NCI-H2196 (cell line): ENCODE results near the gene CIAPIN1.
"Not testable (repeated sequence)": the region's sequence is repeated elsewhere in the genome, so short reads cannot be mapped to it uniquely, and the experiment has no call there.

Experiments used
- DNase-seq: peaks from one replicate; lab custom pipeline; 2025; ENCODE audit not compliant: unreplicated experiment; lab: John Stamatoyannopoulos, UW

CIAPIN1 gene

GRCh38 chr16:57444711-57445110, 2.5 kb downstream of the CIAPIN1 start:
- no peak for DNase-seq

- not testable (repeated sequence) for DNase-seq
Measured at GRCh38 chr16:57440551-57440950, 6.6 kb downstream of the CIAPIN1 start.

DNA sequence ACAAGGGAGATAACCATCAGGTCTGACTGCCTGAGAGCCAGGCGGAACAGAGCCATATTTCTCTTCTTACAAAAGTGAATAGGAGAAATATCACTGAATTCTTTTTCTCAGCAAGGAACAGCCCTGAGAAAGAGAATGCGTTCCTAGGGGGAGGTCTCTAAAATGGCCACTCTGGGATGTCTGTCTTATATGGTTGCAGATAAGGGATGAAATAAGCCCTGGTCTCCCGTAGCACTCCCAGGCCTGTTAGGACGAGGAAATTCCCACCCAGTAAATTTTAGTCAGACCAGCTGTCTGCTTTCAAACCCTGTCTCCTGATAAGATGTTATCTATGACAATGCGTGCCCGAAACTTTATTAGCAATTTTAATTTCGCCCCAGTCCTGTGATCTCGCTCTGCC, 7.2 kb downstream of the CIAPIN1 start:
- not testable (repeated sequence) for DNase-seq

- DNase-seq: no peak
Measured at GRCh38 chr16:57435838-57436237, 11.3 kb downstream of the CIAPIN1 start.

- no peak for DNase-seq
Measured at GRCh38 chr16:57434003-57434402, 13.2 kb downstream of the CIAPIN1 start.

DNA sequence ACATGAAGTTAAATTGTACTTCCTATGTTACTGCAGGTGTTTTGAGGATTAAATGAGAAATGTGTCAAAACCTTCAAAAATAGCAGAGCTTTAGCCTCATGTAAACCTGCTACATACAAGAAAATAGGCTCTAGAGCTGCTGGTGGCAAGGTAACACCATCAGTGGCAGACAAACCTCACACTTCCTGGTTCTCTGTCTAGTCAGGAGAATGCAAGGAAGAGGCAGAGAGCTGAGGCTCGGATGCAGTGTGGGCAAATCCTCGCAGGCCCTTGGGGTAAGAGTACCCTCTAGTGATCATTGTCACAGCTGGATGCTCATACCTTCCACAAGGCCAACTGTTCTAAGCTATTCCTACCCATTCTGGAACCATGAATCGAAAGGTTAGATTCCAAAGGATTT, 14.2 kb downstream of the CIAPIN1 start:
- DNase-seq: no peak

GRCh38 chr16:57432505-57432904, 14.7 kb downstream of the CIAPIN1 start:
- no peak for DNase-seq

DNA sequence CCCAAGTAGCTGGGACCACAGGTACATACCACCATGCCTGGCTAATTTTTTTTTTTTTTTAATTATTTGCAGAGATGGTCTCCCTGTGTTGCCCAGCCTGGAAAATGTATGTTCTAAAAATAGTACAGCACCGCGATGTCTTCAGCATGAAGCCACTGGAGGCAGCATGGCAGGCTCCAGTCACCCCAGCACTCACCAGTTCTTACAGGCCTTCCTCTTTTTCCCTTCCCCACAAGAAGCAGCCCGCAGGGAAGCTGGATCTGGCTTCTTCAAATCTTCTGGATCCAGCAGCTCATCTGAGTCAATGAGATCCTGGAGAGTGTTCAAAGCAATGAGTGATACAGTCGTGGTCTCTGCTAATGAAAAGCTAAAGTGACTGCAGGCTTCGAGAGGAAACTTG, 16.2 kb downstream of the CIAPIN1 start:
- no peak for DNase-seq

DNA sequence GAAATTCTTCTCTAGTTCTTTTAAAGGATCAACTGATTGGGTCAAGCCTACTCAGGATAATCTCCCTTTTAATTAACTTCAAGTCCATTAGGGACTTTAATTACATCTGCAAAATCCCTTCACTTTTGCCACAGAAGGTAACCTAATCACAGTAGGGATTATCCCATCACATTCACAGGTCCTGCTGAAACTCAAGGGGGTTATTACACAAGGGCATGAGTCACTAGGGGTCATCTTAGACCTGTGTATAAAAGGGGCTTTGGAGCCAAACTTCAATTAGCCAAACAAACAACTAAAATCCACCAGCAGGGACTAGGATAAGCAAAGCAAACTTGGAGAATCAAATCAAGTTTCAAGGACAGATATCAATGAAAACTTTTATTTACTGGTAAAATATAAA, 19.4 kb downstream of the CIAPIN1 start:
- no peak for DNase-seq

GRCh38 chr16:57427307-57427706, 19.9 kb downstream of the CIAPIN1 start:
- no peak for DNase-seq

- no peak for DNase-seq
Measured at GRCh38 chr16:57426356-57426755, 20.8 kb downstream of the CIAPIN1 start.

GRCh38 chr16:57424583-57424982, 22.6 kb downstream of the CIAPIN1 start:
- no peak for DNase-seq

- no peak for DNase-seq
Measured at GRCh38 chr16:57423152-57423551, 24.0 kb downstream of the CIAPIN1 start.

DNA sequence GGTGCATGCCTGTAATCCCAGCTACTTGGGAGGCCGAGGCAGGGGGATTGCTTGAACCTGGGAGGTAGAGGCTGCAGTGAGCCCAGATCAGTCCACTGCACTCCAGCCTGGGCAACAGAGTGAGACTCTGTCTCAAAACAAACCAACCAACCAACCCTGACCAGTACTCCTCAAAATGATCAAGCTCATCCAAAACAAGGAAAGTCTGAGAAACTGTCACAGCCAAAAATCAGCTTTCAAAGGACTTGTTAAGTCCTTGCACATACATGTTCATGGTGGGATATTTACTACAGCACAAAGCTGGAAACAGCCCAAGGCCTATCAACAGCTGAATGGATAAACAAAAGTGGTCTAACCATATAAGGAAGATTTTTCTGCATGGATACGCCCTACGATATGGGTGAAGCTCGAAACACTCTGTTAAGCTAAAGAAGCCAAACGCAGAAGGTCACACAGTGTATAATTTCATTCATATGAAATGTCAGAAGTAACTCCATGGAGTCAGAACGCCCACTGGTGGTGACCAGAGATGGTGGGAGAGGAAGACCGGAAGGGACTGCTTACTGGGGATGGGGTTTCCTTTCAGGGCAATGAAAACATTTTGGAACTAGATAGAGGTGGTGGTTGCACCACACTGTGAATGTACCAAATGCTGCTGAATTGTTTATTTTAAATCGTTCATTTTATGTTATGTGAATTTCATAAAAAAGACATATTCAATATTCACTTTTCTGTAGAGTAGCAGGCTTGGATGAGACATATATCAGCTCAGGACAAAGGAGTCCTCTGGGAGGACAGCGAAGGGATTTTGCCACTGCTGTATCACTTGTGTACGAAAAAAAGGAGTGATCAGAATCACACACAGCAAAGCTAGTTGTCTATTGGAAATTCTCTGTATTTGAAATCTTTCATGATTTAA, 24.9 kb downstream of the CIAPIN1 start:
- DNase-seq: no peak

GRCh38 chr16:57419506-57419905, 27.7 kb downstream of the CIAPIN1 start:
- no peak for DNase-seq

DNA sequence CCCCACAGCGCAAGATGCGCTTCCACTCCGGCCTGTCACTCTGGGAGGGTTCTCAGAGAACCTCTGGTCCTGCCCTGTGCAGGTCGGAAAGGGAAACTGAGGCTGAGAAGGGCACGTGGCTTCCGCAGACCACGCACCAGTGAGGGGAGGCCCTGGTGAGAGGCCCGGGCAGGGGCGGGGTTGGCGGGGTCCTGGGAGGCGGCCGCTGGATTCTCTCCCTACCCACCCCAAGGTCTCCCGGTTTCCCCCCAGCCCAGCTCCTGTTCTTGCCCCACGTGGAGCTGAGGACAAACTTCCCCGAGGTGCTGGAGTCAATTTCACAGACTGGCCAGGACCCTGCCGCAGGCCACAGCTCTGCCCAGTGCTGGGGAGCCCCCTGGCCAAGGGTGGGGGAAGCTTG, 31.1 kb downstream of the CIAPIN1 start:
- DNase-seq: no peak

DNA sequence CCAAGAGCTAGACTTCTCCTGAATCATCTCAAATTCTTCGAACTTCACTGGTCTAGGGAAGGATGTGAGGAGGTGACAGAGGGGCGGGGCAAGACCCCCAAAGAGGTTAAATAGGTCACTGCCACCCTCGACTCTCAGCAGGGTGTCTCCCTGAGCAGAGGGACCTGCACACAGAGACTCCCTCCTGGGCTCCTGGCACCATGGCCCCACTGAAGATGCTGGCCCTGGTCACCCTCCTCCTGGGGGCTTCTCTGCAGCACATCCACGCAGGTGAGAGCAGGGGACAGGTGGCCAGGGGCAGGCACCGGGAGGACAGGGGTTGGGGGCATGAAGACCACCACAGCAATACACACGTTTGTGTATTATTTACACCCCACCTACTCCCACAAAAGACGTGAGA, 33.5 kb downstream of the CIAPIN1 start:
- DNase-seq: no peak

DNA sequence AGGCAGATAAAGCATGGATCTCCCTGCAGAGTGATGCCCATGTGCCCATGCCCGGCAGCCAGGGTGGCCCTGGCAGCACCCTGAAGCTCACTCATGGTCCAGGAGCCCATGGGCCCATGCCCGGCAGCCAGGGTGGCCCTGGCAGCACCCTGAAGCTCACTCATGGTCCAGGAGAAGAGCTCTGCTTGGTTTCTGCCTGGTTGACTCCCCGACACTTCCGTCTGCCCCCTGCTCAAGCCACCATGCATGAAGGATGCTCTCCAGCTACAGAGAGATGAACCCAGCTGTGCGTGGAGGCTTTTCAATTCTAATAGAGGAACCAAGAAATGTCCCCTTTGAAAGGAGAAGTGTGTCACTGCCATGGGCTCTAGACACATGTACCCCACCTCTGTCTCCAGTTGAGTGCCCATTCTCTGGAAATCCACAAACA, 33.9 kb downstream of the CIAPIN1 start:
- DNase-seq: no peak

DNA sequence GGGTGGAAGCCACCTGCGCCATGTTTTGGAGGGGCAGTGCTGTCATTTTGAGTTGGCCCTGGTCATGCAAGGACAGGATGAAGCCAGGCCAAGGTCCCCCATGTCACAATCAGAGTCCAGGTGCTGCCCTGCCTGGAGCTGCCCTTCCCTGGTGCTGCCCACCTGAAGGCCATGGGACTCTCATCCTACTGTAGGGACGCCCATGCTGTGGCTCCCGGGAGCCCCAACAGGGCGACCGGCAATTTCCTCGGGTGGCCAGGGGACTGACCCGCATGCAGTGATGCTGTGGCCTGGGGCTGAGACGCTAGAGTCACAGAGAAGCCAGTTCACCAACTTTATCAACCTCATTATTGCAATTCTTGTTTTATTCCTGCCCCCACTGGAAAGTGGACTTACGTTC, 34.6 kb downstream of the CIAPIN1 start:
- DNase-seq: no peak

DNA sequence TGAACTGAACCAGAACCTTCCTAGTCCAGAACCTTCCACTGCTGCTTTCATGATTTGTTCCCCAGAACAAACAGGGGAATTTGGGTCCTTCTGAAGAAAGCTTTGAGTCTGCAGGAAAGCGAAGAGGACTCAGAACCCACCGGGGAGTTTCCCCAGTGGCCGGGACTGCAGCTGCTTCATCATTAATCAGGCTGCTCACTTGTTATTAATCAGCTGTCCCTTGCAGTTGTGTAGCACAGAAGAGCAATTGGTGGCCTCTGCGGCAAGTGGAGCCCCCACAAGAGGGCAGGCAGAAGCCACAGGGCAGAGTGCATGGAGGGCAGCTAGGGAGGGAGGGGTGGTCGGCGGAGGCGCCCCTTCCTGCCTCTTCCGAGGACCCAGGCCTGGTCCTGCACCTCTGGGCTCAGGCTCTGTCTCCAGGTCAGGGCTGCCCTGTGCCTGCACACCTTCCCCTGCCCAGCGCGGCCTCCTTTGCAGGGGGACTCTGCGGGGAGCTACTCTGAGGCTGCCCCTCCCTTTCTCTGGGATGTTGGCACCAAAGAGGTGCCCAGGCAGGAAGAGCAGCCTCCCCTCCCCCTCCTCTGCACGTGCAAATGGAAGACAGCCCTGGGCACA, 35.7 kb downstream of the CIAPIN1 start:
- DNase-seq: no peak

DNA sequence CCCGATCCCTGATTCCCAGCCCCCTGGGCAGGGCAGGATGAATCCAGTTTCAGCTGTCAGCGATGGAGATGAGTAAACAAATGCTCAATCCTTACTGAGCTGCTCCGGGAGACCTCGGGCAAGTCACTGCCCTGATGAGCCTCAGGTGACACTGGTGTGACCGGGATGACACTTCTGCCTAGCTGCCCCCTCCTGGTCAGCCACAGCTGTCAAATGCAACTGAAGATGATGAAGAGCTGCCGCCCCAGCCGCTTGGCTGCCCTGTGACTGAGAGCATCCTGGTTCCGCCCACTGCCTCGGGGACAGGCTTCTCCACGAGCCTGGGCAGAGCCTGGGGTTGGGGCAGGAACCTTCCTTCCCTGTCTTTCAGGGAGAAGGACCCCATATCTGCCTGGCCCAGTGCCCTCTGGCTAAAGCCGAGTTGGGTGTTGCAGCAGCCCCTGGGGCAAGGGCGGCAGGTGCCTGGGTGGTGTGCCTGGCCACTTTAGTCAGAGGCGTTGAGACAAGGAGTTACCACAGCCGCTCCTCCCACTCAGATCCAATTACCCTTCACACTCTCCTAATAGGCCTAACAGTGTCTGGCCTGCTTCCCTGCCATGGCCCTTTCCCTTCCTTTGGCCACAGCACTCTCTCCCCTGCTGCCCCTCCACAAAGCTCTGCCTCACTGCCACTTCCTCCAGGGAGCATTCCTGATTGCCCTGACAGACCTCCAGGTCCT, 37.2 kb downstream of the CIAPIN1 start:
- peak; percentile 21 for DNase-seq

DNA sequence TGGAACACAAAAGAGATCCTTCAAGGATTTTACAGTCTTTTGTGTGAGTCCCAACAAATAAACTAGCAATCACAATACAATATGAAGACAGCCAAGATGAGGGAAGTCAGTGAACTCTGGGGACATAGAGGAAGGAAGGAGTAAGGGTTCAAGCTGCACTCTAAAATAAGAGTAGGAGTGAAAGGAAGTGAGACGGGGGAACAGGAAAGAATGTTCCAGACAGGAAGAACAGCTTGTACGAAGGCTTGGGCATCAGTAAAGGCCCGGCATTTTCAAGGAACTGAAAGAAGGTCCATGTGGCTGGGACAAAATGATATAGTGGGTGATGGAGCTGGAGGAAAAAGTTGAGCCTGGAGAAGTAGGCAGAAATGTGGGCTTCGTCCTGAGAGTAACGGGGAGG, 38.1 kb downstream of the CIAPIN1 start:
- no peak for DNase-seq
